GM08714 (cell line): ENCODE results near the gene HS6ST2.
"Not testable (repeated sequence)": the region's sequence is repeated elsewhere in the genome, so short reads cannot be mapped to it uniquely, and the experiment has no call there.

ENCODE experiments used
- H3K4me3 ChIP-seq: fragments of 200-500 bp; sonication (Bioruptor generic); 2 replicates; pipeline ENCODE4 v1.5.1; 2014; ENCODE audit warnings: mild to moderate bottlenecking, low read length, inconsistent platforms
- ZNF274 ChIP-seq: IDR thresholded peaks from 2 replicates; pipeline ENCODE4 v1.6.1; 2012; ENCODE audit warnings: mild to moderate bottlenecking, low read depth, low read length

HS6ST2 gene

GRCh38 chrX:132957211-132958090 is 978 bp downstream of the HS6ST2 start:
- H3K4me3 ChIP-seq, result no peak overlapping the region

GRCh38 chrX:132956421-132957210 is 1.8 kb downstream of the HS6ST2 start:
- no peak overlapping the region for H3K4me3 ChIP-seq
- TF ChIP-seq ZNF274, result no peak

More at GRCh38 chrX:132957211-132958090, 978 bp downstream of the HS6ST2 start:
- no peak for TF ChIP-seq ZNF274

DNA sequence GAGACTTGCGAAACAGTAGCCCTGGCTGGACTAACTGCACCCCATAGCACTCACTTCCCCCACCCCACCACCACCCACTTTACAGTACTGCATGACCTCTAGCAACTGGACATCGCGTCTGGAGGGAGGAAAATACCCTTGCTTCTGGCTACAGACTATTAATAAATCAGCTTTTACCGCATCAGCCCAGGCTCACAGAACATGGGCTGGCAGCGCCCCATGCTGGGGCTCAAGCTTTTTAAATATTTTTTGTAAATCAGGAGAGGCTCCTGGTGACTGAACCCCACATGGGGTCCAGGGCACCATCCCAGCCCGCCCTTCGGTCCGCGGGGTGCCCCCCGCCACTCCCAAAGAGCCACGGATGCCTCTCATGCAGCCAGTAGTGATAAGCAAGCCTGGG is 2.7 kb downstream of the HS6ST2 start:
- no peak overlapping the region for H3K4me3 ChIP-seq
- TF ChIP-seq ZNF274, result no peak

GRCh38 chrX:132954323-132954722 is 4.1 kb downstream of the HS6ST2 start:
- no peak for TF ChIP-seq ZNF274
- H3K4me3 ChIP-seq, result no peak overlapping the region

- no peak overlapping the region for H3K4me3 ChIP-seq
- TF ChIP-seq ZNF274, result no peak
Measured at GRCh38 chrX:132953354-132953753, 5.1 kb downstream of the HS6ST2 start.

- no peak overlapping the region for H3K4me3 ChIP-seq
- TF ChIP-seq ZNF274, result no peak
Measured at GRCh38 chrX:132948648-132949260, 9.7 kb downstream of the HS6ST2 start.

DNA sequence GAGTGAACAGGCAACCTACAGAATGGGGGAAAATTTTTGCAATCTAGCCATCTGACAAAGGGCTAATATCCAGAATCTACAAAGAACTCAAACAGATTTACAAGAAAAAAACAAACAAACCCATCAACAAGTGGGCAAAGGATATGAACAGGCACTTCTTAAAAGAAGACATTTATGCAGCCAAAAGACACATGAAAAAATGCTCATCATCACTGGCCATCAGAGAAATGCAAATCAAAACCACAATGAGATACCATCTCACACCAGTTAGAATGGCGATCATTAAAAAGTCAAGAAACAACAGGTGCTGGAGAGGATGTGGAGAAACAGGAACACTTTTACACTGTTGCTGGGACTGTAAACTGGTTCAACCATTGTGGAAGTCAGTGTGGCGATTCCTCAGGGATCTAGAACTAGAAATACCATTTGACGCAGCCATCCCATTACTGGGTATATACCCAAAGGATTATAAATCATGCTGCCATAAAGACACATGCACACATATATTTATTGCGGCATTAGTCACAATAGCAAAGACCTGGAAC is 13.3 kb downstream of the HS6ST2 start:
- H3K4me3 ChIP-seq, result not testable (repeated sequence)

DNA sequence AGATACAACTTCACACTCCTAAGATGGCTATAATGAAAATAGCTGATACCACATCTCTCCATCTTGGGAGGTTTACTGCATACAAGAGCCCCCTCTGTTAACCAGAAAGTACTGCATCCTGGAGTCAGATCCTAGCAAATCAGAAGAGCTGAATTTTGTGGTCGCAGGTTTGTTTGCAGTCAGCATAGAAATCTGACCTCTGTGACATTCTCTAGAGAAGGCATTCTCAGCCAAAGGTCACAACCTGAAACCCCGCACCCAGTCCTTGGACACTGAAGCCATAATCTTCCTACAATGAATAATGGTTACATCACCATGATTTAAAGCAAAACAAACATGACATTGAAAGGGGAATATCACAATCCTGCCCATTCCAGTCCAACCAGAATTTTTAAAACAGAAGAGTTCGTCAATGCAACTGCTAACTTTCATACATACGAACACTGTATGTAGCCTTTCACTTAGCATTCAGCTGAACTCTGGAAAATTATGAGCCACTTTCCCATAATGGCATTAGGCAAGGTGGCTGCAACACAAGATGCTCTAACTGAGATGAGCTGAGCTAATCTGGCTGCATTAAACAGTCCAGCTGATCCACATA is 17.6 kb downstream of the HS6ST2 start:
- H3K4me3 ChIP-seq, result no peak overlapping the region
- TF ChIP-seq ZNF274, result no peak

GRCh38 chrX:132933170-132933569 is 25.3 kb downstream of the HS6ST2 start:
- H3K4me3 ChIP-seq, result no peak overlapping the region
- TF ChIP-seq ZNF274, result no peak

- no peak overlapping the region for H3K4me3 ChIP-seq
- TF ChIP-seq ZNF274, result no peak
Measured at GRCh38 chrX:132924426-132924825, 34.0 kb downstream of the HS6ST2 start.

- H3K4me3 ChIP-seq, result no peak overlapping the region
- TF ChIP-seq ZNF274, result no peak
Measured at GRCh38 chrX:132918523-132918922, 39.9 kb downstream of the HS6ST2 start.

- TF ChIP-seq ZNF274, result no peak
- H3K4me3 ChIP-seq, result no peak overlapping the region
Measured at GRCh38 chrX:132916349-132916748, 42.1 kb downstream of the HS6ST2 start.

GRCh38 chrX:132909643-132910042 is 48.8 kb downstream of the HS6ST2 start:
- H3K4me3 ChIP-seq, result no peak overlapping the region
- no peak for TF ChIP-seq ZNF274

DNA sequence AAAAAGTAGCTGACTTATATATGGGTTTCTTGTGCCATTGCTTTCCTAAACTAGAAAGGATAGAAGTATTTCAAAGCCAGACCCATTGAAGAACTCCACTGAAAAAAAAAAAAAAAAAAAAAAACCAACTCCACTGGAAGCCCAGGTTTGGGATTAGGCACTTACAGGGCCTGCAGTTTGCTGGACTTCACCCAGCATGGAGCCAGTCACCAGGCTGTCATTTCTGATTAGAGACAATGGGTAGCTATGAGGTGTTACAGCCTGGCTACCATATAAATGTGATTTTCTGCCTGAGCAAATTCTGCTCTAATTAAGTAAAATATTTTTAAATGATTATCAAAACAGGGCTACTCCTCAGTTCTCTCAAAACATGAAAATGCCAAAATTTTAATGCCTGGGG is 49.5 kb downstream of the HS6ST2 start:
- no peak overlapping the region for H3K4me3 ChIP-seq
- no peak for TF ChIP-seq ZNF274
